Neural progenitor cell (in vitro differentiated cells): ENCODE measurements around the gene FHIP2A.

Experiments used
- CTCF ChIP-seq: fragments of 200-600 bp; sonication (generic); IDR thresholded peaks from 2 replicates; pipeline ENCODE4 v1.5.1; 2017; ENCODE audit warnings: antibody characterized with exemption, mild to moderate bottlenecking
- EZH2phosphoT487 ChIP-seq: fragments of 200-600 bp; sonication (generic); IDR thresholded peaks from 2 replicates; pipeline ENCODE4 v1.6.1; 2017; ENCODE audit warnings: antibody characterized with exemption

GRCh38 chr10:114806562-114807391 is 14.8 kb upstream of the FHIP2A start:
- TF ChIP-seq CTCF (no peak), EZH2phosphoT487 (no peak)
